Renal pelvis (tissue), 3 donors: ENCODE measurements around the gene NDUFV3. TPM values are rescaled to one million over a fixed set of nuclear protein-coding genes. Genes with fewer than 3 reads are reported as not detected.

Source experiments
- polyA plus RNA-seq, 3 donors: library from polyadenylated mRNA; unstranded; fragments of 120-200 nt; gene quantifications; one replicate each; pipeline ENCODE4 v1.2.1, GENCODE V29; 2013; ENCODE audit not compliant: insufficient read length in 3 of 3

Gene NDUFV3
- polyA plus RNA-seq, 3 donors = 32.5 to 52.6 (median 51.1) TPM

Other genes starting within 250 kb of the NDUFV3 start
- gene PDE9A, start 239.7 kb upstream of the NDUFV3 start, polyA plus RNA-seq = 10 to 100 TPM; 37.3 to 45.5 (median 44.0) TPM
- 10 to 100 TPM; 12.0 to 17.5 (median 13.9) TPM for gene WDR4, start 13.8 kb upstream of the NDUFV3 start, polyA plus RNA-seq
- gene ERVH48-1, start 32.3 kb downstream of the NDUFV3 start, polyA plus RNA-seq = 1 to 10 TPM in 1 of 3 donors, under 1 TPM in 2; 0.20 to 2.4 (median 0.92) TPM
- 10 to 100 TPM; 24.9 to 30.2 (median 28.8) TPM for gene PKNOX1, start 81.3 kb downstream of the NDUFV3 start, polyA plus RNA-seq
- gene CBS, start 182.5 kb downstream of the NDUFV3 start, polyA plus RNA-seq = 10 to 100 TPM; 12.0 to 56.1 (median 55.5) TPM
- gene U2AF1, start 214.3 kb downstream of the NDUFV3 start, polyA plus RNA-seq = 10 to 100 TPM; 24.8 to 55.3 (median 55.2) TPM